GM19240 (cell line): ENCODE measurements around the gene ZCCHC4.
"Not testable (repeated sequence)": the region's sequence is repeated elsewhere in the genome, so short reads cannot be mapped to it uniquely, and the experiment has no call there.

ENCODE experiments used
- DNase-seq: peaks from one replicate; pipeline ENCODE4 v3.0.0; 2011; ENCODE audit warnings: low spot score; ENCODE audit not compliant: insufficient read length

Gene ZCCHC4

DNA sequence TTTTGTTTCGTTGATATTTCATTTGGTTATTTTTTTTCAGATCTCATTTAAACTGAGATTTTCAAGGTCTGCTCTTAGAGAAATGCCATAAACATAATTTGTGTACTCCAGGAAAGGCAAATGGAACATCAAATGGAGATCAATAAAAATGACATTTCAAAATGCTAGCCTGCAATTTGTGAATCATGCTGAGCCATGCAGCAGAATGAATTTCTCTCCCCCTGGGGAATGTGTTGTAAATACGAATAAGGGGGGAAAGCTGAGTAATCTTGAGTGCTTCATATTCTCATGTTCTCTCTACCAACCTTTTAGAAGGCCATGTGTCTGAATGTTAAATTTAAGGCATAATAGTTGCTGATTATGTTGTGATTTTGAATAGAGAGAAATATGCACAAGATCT lies 7.8 kb downstream of the ZCCHC4 start:
- no peak for DNase-seq

DNA sequence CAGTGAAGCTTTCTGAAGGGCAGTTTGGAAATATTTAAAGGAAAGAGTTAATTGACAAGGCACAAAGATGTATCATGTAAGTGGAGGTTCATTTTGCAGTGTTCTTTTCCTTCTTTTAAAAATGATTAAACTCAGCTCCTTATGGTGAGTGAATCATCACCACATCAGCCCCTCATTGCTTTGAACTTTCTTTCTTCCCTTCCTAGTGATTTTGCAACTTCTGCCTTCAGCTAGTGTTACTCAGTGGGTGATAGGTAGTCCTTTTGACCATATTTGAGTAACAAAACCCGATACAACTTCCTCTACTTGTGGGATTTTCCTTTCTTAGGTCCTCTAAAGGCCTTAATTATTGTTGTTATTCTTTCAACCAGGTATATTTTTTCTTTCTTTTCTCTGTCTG lies 8.2 kb downstream of the ZCCHC4 start:
- no peak for DNase-seq

- no peak for DNase-seq
These were observed 9.1 kb downstream of the ZCCHC4 start for GRCh38 chr4:25321703-25322102.

GRCh38 chr4:25328463-25328862 lies 15.9 kb downstream of the ZCCHC4 start:
- DNase-seq, result not testable (repeated sequence)

DNA sequence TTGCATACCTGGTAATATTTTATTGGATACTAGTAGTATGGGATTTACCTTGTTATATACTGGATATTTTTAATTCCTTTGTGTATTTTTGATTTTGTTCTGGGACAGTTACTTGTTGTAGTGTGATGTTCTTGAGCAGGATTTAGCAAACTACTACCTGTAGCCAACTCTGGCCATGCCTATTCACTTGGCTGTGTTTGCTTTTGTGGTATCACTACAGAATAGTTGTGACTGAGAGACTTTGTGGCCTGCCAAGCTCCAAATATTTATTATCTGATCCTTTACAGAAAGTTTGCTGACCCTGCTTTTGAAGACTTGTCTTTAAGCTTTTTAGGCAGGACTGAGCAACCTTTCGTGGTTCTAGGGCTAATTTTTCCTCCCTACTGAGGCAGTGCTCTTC lies 17.8 kb downstream of the ZCCHC4 start:
- no peak for DNase-seq

DNA sequence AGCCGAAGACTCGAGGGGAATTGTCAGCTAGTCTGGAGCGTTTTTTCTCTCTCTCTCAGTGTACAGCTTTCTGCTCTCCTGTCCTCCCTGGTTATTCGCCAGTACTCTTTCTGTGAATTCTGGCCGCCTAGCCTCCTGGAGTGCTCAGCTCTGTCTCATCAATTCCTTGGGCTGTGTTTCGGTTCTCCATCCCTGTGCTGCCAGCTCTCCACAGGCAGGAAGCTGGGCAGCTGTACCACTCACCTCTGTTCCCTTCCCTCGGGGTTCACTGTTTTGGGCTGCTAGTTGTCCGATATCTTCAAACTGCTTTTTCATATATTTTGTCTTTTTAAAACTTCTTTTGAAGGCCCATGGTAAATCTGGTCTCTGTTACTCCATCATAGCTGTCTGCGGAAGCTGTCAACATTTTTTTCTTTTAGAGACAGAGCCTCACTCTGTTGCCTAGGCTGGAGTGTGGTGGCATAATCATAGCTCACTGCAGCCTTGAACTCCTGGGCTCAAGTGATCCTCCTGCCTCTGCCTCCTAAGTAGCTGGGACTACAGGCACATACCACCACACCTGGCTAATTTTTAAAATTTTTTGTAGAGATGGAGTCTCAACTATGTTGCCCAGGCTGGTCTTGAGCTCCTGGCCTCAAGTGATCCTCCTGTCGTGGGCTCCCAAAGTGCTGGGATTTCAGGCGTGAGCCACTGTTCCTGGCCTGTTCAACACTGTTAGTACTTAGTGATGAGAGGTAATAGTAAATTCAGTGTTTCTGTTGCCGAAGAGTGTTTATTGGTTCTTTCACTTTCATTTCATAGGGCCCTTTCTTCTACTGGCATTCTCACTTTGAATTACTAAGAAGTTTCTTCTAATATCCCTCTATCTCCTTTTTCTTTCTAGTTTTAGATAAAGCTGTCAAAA lies 18.6 kb downstream of the ZCCHC4 start:
- DNase-seq, result no peak

DNA sequence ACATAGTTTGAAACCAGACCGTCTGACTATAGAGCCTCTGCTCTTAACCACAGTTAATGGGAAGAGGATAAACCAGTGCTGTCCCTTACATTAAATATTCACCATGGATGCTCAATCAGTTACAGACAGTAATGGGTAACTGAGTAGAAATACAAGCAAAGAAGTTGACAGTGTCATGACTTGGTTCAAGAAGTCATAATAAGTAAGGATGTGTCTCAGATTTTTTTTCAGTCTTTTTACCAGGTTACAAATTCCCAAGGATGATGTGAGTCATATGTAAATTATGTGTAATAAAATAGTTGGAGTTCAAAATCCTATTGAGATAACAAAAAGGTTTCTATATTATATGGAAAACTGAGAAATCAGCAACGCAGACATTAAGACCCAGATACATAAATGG lies 31.1 kb downstream of the ZCCHC4 start:
- DNase-seq, result no peak

- DNase-seq, result no peak
These were observed 33.2 kb downstream of the ZCCHC4 start for GRCh38 chr4:25345744-25346143.

DNA sequence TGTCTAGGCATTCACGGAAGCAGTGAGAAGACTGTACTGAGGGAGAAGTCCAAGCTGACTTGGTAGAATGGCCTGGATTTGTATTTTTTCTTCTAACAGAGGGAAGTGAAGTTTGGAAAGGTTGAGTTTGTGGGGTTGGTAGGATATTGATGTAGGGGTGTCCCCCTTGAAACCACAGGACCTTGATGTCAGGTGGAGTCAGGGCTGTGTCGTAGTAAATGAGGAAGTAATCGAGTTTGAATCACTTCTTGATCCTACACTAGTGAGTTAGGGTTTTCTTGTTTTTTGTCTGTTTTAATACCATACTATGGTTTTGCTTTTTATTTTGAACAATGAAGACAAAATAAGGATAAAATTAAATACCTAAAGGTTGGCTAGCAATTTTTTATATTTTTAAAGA lies 34.3 kb downstream of the ZCCHC4 start:
- no peak for DNase-seq

DNA sequence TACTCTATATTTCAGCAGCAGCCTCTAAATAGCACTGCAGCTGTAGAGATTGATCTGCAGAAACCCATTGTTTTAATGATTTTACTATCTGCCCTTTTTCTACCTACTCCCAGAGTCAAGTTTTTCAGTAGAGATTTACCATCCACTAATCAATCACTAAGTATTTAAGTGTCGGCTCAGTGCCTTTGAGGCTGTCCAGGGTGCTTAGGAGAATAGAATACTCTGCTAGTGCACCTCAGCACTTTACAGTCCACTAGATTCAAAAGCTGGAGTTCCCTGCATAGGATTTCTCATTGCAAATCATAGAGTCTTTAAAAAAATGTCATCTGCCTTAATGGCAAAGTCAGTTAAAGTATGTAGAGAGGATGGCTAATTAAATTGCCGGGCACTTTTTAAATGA lies 34.9 kb downstream of the ZCCHC4 start:
- DNase-seq, result no peak

DNA sequence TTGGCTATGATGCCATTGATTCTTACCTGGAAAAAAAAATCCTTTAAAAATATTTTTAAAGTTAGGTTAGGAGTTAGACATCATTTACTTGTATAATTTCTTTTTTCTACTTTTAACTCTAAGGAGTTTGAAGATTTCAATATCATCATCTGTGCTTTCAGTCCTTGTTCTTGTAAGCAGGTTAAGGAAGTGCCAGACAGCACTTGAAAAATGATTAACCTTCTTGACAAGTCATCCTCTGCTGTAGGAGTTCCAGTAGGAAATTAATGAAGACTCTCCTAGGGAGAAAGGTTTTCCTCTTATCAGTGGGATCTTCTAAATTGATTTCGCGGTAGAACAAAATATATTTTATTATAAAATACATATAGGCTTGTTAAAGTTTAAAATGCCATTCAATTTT lies 35.4 kb downstream of the ZCCHC4 start:
- no peak for DNase-seq

- no peak for DNase-seq
These were observed 38.0 kb downstream of the ZCCHC4 start for GRCh38 chr4:25350561-25350960.

DNA sequence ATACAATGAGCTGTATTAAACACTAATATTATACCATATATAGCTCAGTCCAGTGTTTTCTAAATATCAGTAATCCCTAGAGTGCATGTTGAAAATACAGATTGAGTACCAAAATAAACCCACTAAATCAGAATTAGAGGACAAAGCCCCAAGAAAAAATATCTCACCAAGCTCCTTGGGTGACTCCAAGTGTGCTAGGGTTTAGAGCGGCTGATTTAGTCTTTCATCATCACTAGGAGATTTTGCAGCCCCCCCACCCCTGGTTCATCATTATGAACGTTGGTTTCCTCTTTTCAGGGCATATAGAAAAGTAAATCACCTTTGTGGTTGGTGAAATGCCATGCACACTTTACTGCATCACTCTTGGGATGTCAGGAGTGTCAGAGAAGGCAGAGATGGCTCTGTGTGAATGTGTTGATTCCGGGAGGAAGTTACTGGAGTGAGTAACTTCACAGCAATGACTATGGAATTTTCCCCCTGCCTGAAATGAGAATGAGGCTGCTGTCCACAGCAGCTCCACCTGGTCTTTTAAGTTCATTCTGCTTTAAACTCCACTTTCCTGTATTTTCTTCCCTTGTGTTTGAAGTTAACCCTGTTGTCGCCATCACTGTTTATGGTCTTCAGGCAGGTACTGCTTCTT lies 39.3 kb downstream of the ZCCHC4 start:
- DNase-seq, result no peak

DNA sequence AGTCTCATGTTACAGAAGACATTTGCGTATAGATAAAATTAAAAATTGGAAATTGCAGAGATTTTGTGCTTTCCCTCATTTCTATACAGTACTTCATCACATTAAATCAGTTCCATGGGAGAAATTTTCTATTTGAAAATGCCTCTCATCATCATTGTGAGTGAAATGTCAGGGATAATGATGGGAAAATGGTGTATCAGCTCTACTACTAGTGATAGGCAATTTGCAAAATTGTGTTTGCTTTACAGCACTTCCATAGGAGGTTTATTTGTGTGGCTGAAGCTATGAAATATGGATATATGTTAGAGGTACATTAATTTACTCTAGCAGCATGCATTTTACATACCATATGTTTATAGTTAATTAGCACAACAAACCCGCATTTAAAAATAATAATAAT lies 43.5 kb downstream of the ZCCHC4 start:
- DNase-seq, result no peak

- no peak for DNase-seq
These were observed 46.1 kb downstream of the ZCCHC4 start for GRCh38 chr4:25358515-25359275.

DNA sequence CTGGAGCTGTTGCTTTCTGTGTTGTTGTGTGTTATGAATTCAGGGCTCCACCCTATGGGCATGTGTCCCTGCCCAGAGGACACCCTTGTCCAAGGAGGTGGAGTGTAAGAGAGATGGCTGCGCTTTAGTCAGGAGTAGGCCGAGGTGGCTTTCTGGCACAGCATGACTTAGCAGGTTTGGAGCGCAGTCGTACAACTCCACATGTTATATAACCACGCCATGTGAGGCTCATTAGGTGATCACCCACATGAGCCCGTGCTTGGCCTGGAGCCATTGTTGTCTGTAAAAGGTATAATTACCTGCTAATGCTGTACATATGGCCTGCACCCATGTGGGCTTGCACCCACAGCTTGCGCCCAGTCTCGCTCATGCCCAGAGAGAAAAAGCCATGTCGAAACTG lies 48.7 kb downstream of the ZCCHC4 start:
- no peak for DNase-seq

DNA sequence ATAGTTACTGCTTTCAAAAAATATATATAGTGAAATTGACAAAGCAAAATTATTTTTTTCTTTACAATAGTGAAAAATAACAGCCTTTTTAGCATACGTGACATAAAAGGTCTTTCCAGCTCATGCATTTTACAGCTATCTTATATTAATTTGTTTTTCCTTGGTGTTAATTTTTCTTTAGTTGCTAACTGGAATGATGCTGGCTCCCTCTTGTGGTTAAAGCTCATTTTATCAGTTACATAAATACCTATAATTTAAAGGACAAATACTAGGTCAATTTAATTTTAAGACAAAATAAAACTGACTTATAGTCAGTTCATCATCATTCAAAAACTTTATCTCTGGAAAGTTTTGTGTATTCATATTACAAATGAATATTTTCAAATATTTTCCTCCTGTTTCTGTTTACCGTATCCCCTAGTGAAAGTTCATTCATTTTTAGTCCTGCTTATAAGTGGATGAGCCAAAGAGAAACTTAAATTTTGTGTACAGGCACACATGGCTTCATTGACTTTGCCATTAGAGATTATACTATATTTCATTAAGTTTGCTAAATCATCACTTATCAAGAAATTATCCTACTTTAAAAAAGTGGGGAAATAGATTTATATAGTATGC lies 54.5 kb downstream of the ZCCHC4 start:
- DNase-seq, result no peak

- DNase-seq, result no peak
These were observed 55.3 kb downstream of the ZCCHC4 start for GRCh38 chr4:25367877-25368276.

DNA sequence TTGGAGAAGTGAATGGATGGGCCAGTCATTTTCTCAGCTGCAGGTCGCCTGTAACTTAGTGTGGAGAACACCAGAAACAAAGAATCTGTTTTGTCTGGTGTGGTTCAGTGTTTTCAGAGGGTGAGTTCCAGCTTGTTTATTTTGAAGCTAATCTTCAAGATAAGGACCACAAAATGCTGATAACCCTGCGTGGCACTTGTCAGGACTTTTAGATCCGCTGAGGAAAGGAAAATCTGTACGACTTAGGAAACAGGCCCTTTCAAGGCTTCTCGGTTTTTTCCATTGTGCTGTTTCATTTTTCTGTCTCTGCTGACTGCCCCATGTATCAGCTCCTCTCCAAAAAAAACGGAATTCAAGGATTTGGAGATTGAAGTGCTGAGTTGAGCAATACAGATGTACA lies 55.7 kb downstream of the ZCCHC4 start:
- no peak for DNase-seq

- DNase-seq, result no peak
These were observed 57.7 kb downstream of the ZCCHC4 start for GRCh38 chr4:25370242-25370641.

GRCh38 chr4:25372549-25372948 lies 60.0 kb downstream of the ZCCHC4 start:
- DNase-seq, result not testable (repeated sequence)
